Natural killer cell (primary cell): ENCODE measurements around the gene ATG12. TPM values are rescaled to one million over a fixed set of nuclear protein-coding genes. Genes with fewer than 3 reads are reported as not detected.

Experiments used
- ATAC-seq, 3 donors: fragments of 150-1000 bp in 2 of 3; fragments of 200-7000 bp in 1 of 3; cut with Tn5 transposase; 1 replicate in 1 of 3; 2 replicates in 2 of 3; pipeline ENCODE4 v1.10.0; 2021; ENCODE audit warnings: mild to moderate bottlenecking in 2 of 3, moderate library complexity in 2 of 3
- DNase-seq, 2 donors: peaks; one replicate each; pipeline versions ENCODE4 v3.0.0 to v3.0.0-alpha.2; 2013 to 2021; ENCODE audit warnings: mixed read lengths in 1 of 2
- H3K27ac ChIP-seq: one replicate; pipeline ENCODE4 v1.5.1; 2013; ENCODE audit warnings: mild to moderate bottlenecking, low read length
- H3K27me3 ChIP-seq: one replicate; pipeline ENCODE4 v1.6.1; 2013; ENCODE audit warnings: low read length; ENCODE audit not compliant: control insufficient read depth, insufficient read depth
- H3K36me3 ChIP-seq: one replicate; pipeline ENCODE4 v1.6.1; 2013; ENCODE audit warnings: low read length; ENCODE audit not compliant: control insufficient read depth, insufficient read depth
- H3K4me1 ChIP-seq: one replicate; pipeline ENCODE4 v1.6.1; 2013; ENCODE audit warnings: low read length; ENCODE audit not compliant: control insufficient read depth, insufficient read depth
- H3K4me3 ChIP-seq: one replicate; pipeline ENCODE4 v1.5.1; 2013; ENCODE audit warnings: low read length
- H3K9me3 ChIP-seq: one replicate; pipeline ENCODE4 v1.6.1; 2013; ENCODE audit warnings: low read length; ENCODE audit not compliant: control insufficient read depth, insufficient read depth
- H3K27ac Mint-ChIP-seq, 2 donors: one replicate each; pipeline ENCODE4 v1.8.0; 2022; ENCODE audit warnings: mild to moderate bottlenecking in 2 of 2, mixed read lengths in 2 of 2, moderate library complexity in 1 of 2
- H3K27me3 Mint-ChIP-seq, 2 donors: one replicate each; pipeline ENCODE4 v1.8.0; 2022; ENCODE audit warnings: low read depth in 2 of 2, mixed read lengths in 2 of 2
- H3K36me3 Mint-ChIP-seq: one replicate; pipeline ENCODE4 v1.8.0; 2022; ENCODE audit warnings: mixed read lengths
- H3K4me1 Mint-ChIP-seq, 2 donors: one replicate each; pipeline ENCODE4 v1.8.0; 2022; ENCODE audit warnings: mixed read lengths in 2 of 2
- H3K4me3 Mint-ChIP-seq: one replicate; pipeline ENCODE4 v1.8.0; 2022; ENCODE audit warnings: mild to moderate bottlenecking, moderate library complexity, mixed read lengths
- H3K9me3 Mint-ChIP-seq, 2 donors: one replicate each; pipeline ENCODE4 v1.8.0; 2022; ENCODE audit warnings: mixed read lengths in 2 of 2
- CTCF ChIP-seq: fragments of 200-600 bp; IDR thresholded peaks from one replicate; pipeline ENCODE4 v1.8.0; 2022; ENCODE audit warnings: antibody characterized with exemption
- WGBS: methylation state at CpG from one replicate; pipeline ENCODE4 v1.1.7; 2013; ENCODE audit warnings: missing lambda C conversion rate; ENCODE audit not compliant: insufficient coverage; 5-methylcytosine and 5-hydroxymethylcytosine counted together
- intact Hi-C: fragments of 100-400 bp; cut with micrococcal nuclease; formaldehyde crosslinking; loops from one replicate; pipeline ENCODE4 v1.14.2; 2022
- total RNA-seq, 4 donors: library from RNA; stranded (reverse); fragments of 120-200 nt in 1 of 4; gene quantifications; one replicate each; pipeline versions ENCODE4 v1.2.3 to v1.2.4, GENCODE V29; 2013 to 2022

The ATG12 gene
- total RNA-seq, 3 donors from 2014 or later (not counting 1 experiment from before 2014, with no cell fraction given), result 88.9 to 108 (median 92.9) TPM

GRCh38 chr5:115800108-115800507, 41.3 kb downstream of the ATG12 start:
- Histone ChIP-seq H3K4me3 (no peak overlapping the region), H3K36me3 (no peaks in the 10 kb centered on the region), H3K9me3 (no peaks in the 10 kb centered on the region), H3K27me3 (no peaks in the 10 kb centered on the region), H3K27ac (no peak overlapping the region), H3K4me1 (no peaks in the 10 kb centered on the region)
- Mint-ChIP-seq H3K27ac (no peak overlapping the region), H3K4me1 (no peaks in the 10 kb centered on the region), H3K27me3 (peaks cover 24 to 46% of the 10 kb centered on the region in 2 donors), H3K36me3 (no peaks in the 10 kb centered on the region), H3K4me3 (no peak overlapping the region), H3K9me3 (no peaks in the 10 kb centered on the region)
- intact Hi-C loops, result no loop called here
- DNase-seq (no peak), ATAC-seq (no peak)
- 78% methylated on average over 2 of the region's 2 CpGs for WGBS
- no peak for TF ChIP-seq CTCF

DNA sequence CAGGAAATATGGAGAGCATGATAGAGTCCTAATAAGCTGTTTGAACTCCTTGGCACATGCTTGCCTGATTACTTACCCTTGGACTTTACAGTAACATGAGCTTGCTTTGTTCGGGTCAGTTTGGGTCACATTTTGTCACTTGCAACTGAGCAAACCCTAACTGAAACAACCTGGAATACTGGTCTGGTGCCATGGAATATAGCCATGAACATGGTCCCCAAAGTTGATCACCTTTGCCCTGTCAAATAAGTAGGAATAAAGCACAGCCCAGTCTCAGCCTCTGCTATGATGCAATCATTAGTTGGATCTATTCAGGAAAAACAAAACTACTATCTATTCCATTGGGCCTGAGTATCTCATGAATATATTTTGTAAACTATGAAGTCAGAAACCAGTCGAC, 43.1 kb downstream of the ATG12 start:
- Mint-ChIP-seq H3K27ac (no peak overlapping the region), H3K9me3 (no peaks in the 10 kb centered on the region), H3K27me3 (peaks cover 22 to 49% of the 10 kb centered on the region in 2 donors), H3K4me1 (peaks cover 0 to 6% of the 10 kb centered on the region in 2 donors), H3K36me3 (no peaks in the 10 kb centered on the region), H3K4me3 (no peak overlapping the region)
- Histone ChIP-seq H3K36me3 (no peaks in the 10 kb centered on the region), H3K4me3 (no peak overlapping the region), H3K27me3 (no peaks in the 10 kb centered on the region), H3K4me1 (no peaks in the 10 kb centered on the region), H3K27ac (no peak overlapping the region), H3K9me3 (no peaks in the 10 kb centered on the region)
- no peak for DNase-seq
- 90% methylated on average over 2 of the region's 2 CpGs for WGBS
- no peak for TF ChIP-seq CTCF
- no peak for ATAC-seq
- intact Hi-C loops, result no loop called here

GRCh38 chr5:115796656-115797055, 44.7 kb downstream of the ATG12 start:
- Mint-ChIP-seq H3K4me1 (peaks cover 0 to 6% of the 10 kb centered on the region in 2 donors), H3K4me3 (no peak overlapping the region), H3K9me3 (no peaks in the 10 kb centered on the region), H3K27ac (no peak overlapping the region), H3K27me3 (peaks cover 22 to 49% of the 10 kb centered on the region in 2 donors), H3K36me3 (no peaks in the 10 kb centered on the region)
- intact Hi-C loops, result no loop called here
- Histone ChIP-seq H3K27ac (no peak overlapping the region), H3K27me3 (no peaks in the 10 kb centered on the region), H3K36me3 (no peaks in the 10 kb centered on the region), H3K4me3 (no peak overlapping the region), H3K9me3 (no peaks in the 10 kb centered on the region), H3K4me1 (no peaks in the 10 kb centered on the region)
- TF ChIP-seq CTCF, result no peak
- DNase-seq (no peak), ATAC-seq (no peak)
- WGBS, result 86% methylated on average over 2 of the region's 3 CpGs

- Histone ChIP-seq H3K36me3 (no peaks in the 10 kb centered on the region), H3K27me3 (no peaks in the 10 kb centered on the region), H3K9me3 (no peaks in the 10 kb centered on the region), H3K4me1 (no peaks in the 10 kb centered on the region), H3K4me3 (no peak overlapping the region), H3K27ac (no peak overlapping the region)
- H3K4me3 Mint-ChIP-seq, result no peak overlapping the region
- 100% methylated on average over 1 of the region's 1 CpG for WGBS
- ATAC-seq (no peak), DNase-seq (no peak)
- H3K4me1 Mint-ChIP-seq, result peaks cover 0 to 6% of the 10 kb centered on the region in 2 donors
- peaks cover 19 to 48% of the 10 kb centered on the region in 2 donors for H3K27me3 Mint-ChIP-seq
- no peak overlapping the region for H3K27ac Mint-ChIP-seq
- no peak for TF ChIP-seq CTCF
- H3K9me3 Mint-ChIP-seq, result no peaks in the 10 kb centered on the region
- intact Hi-C loops, result no loop called here
- H3K36me3 Mint-ChIP-seq, result no peaks in the 10 kb centered on the region
Measured at GRCh38 chr5:115795700-115796099, 45.7 kb downstream of the ATG12 start.
